ENCODE results near the gene TNXB.
"Not testable (repeated sequence)": the region's sequence is repeated elsewhere in the genome, so short reads cannot be mapped to it uniquely, and the experiment has no call there.

Gene TNXB

DNA sequence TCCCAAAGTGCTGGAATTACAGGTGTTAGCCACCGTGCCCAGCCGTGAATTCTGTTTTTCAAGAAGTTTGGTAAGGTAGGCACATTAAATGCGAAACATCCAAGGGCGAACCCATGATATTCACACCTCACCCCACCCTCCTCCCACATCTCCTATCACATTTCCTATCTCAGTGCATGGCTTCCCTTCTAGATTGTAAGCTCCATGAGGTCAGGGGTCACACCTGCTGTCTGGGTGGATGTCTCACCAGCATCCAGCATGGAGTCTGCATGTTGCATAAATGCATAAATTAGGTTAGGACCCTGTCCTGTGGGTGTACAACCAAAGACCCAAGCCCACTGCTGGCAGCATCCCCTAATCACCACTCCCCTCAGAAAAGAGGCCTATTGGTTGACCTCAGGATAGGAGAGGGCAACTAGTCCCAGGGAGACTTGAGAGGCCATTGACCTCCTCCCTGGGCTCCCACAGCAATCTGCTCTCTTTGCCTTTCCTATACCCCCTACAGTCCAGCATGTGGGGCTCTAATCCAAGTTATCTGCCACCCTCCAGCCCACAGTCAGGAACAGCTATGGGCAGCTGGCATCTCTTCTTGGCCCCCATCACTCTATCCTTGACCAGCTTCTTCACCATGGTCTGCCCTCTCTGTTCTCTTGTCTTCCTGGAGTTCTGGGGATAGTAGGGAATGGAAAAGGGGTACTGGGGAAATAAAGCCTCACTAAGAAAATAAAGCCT is 38.4 kb upstream of the TNXB start:
- Histone ChIP-seq H3K36me3 (ENCODE audit: insufficient read depth, low read length) (no peaks in the 10 kb centered on the region), H3K79me2 (ENCODE audit: insufficient read depth, low read length) (no peaks in the 10 kb centered on the region), H3K9me2 (ENCODE audit: low read depth, low read length) (no peaks in the 10 kb centered on the region), H3K27me3 (ENCODE audit: insufficient read depth, low read length) (no peaks in the 10 kb centered on the region; the same call in 1 of the 2 replicates), H3K4me1 (ENCODE audit: insufficient read depth, low read length, severe bottlenecking) (no peaks in the 10 kb centered on the region), H4K20me1 (ENCODE audit: insufficient read depth, low read length) (no peaks in the 10 kb centered on the region), H3F3A (ENCODE audit: insufficient read depth, low read length) (no peaks in the 10 kb centered on the region), H3K27ac (ENCODE audit: low read depth, low read length, poor library complexity, severe bottlenecking) (no peak overlapping the region), H3K4me2 (ENCODE audit: low read length) (no peak overlapping the region), H3K4me3 (ENCODE audit: low read depth, low read length, poor library complexity, severe bottlenecking) (no peak overlapping the region), H3K9me3 (ENCODE audit: low read length) (no peaks in the 10 kb centered on the region), H3K9ac (ENCODE audit: low read length) (no peak overlapping the region), H2AFZ (ENCODE audit: low read length) (no peak overlapping the region)
- TF ChIP-seq, protein P1, sequence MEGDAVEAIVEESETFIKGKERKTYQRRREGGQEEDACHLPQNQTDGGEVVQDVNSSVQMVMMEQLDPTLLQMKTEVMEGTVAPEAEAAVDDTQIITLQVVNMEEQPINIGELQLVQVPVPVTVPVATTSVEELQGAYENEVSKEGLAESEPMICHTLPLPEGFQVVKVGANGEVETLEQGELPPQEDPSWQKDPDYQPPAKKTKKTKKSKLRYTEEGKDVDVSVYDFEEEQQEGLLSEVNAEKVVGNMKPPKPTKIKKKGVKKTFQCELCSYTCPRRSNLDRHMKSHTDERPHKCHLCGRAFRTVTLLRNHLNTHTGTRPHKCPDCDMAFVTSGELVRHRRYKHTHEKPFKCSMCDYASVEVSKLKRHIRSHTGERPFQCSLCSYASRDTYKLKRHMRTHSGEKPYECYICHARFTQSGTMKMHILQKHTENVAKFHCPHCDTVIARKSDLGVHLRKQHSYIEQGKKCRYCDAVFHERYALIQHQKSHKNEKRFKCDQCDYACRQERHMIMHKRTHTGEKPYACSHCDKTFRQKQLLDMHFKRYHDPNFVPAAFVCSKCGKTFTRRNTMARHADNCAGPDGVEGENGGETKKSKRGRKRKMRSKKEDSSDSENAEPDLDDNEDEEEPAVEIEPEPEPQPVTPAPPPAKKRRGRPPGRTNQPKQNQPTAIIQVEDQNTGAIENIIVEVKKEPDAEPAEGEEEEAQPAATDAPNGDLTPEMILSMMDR (IDR thresholded peaks at IDR 0.05; ENCODE audit: low read length): no peak
- TF ChIP-seq EZH2 (IDR thresholded peaks at IDR 0.05; ENCODE audit: borderline replicate concordance, low read length): no peak

GRCh38 chr6:32146687-32147086 is 37.5 kb upstream of the TNXB start:
- Histone ChIP-seq H3K27me3 (ENCODE audit: insufficient read depth, low read length) (no peaks in the 10 kb centered on the region; the same call in 1 of the 2 replicates), H3K36me3 (ENCODE audit: insufficient read depth, low read length) (no peaks in the 10 kb centered on the region), H3K79me2 (ENCODE audit: insufficient read depth, low read length) (no peaks in the 10 kb centered on the region), H2AFZ (ENCODE audit: low read length) (no peak overlapping the region), H3K4me3 (ENCODE audit: low read depth, low read length, poor library complexity, severe bottlenecking) (no peak overlapping the region), H3K27ac (ENCODE audit: low read depth, low read length, poor library complexity, severe bottlenecking) (no peak overlapping the region), H3K4me1 (ENCODE audit: insufficient read depth, low read length, severe bottlenecking) (no peaks in the 10 kb centered on the region), H3K9me3 (ENCODE audit: low read length) (no peaks in the 10 kb centered on the region), H3K4me2 (ENCODE audit: low read length) (no peak overlapping the region), H3K9me2 (ENCODE audit: low read depth, low read length) (no peaks in the 10 kb centered on the region), H3F3A (ENCODE audit: insufficient read depth, low read length) (no peaks in the 10 kb centered on the region), H3K9ac (ENCODE audit: low read length) (no peak overlapping the region), H4K20me1 (ENCODE audit: insufficient read depth, low read length) (no peaks in the 10 kb centered on the region)
- TF ChIP-seq, protein P1 (IDR thresholded peaks at IDR 0.05; ENCODE audit: low read length): no peak
- no peak for TF ChIP-seq EZH2 (IDR thresholded peaks at IDR 0.05; ENCODE audit: borderline replicate concordance, low read length)

DNA sequence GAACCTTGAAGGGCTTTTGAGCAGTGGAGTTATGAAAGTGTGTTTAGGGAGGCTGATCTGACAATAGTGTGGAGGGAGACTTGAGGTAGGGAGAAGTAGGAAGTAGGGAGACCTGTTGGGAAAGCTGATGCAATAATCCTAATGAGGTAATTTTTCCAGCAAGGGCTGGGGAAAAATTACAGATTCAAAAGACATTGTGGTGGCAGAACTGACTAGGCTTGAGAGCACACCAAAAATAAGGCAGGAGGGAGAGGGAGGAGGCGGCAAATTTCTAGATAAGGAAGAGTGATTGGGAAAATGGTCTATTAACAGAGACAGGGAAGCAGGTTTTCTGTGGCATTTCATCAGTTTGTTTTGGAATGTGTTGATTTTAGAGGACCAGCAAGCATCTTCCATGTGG is 37.1 kb upstream of the TNXB start:
- Histone ChIP-seq H3K4me3 (ENCODE audit: low read depth, low read length, poor library complexity, severe bottlenecking) (no peak overlapping the region), H4K20me1 (ENCODE audit: insufficient read depth, low read length) (no peaks in the 10 kb centered on the region), H3K36me3 (ENCODE audit: insufficient read depth, low read length) (no peaks in the 10 kb centered on the region), H3K4me1 (ENCODE audit: insufficient read depth, low read length, severe bottlenecking) (no peaks in the 10 kb centered on the region), H2AFZ (ENCODE audit: low read length) (no peak overlapping the region), H3K9me3 (ENCODE audit: low read length) (no peaks in the 10 kb centered on the region), H3K79me2 (ENCODE audit: insufficient read depth, low read length) (no peaks in the 10 kb centered on the region), H3K27ac (ENCODE audit: low read depth, low read length, poor library complexity, severe bottlenecking) (no peak overlapping the region), H3K9me2 (ENCODE audit: low read depth, low read length) (no peaks in the 10 kb centered on the region), H3K9ac (ENCODE audit: low read length) (no peak overlapping the region), H3K4me2 (ENCODE audit: low read length) (no peak overlapping the region), H3F3A (ENCODE audit: insufficient read depth, low read length) (no peaks in the 10 kb centered on the region), H3K27me3 (ENCODE audit: insufficient read depth, low read length) (no peaks in the 10 kb centered on the region; the same call in 1 of the 2 replicates)
- TF ChIP-seq, protein P1 (IDR thresholded peaks at IDR 0.05; ENCODE audit: low read length): no peak
- no peak for TF ChIP-seq EZH2 (IDR thresholded peaks at IDR 0.05; ENCODE audit: borderline replicate concordance, low read length)

- H3K4me2 ChIP-seq (ENCODE audit: low read length); H3K9me3 ChIP-seq (ENCODE audit: low read length); H3K9me2 ChIP-seq (ENCODE audit: low read depth, low read length); H3K79me2 ChIP-seq (ENCODE audit: insufficient read depth, low read length); H3K36me3 ChIP-seq (ENCODE audit: insufficient read depth, low read length); H3K9ac ChIP-seq (ENCODE audit: low read length); H3K27ac ChIP-seq (ENCODE audit: low read depth, low read length, poor library complexity, severe bottlenecking); H3K4me1 ChIP-seq (ENCODE audit: insufficient read depth, low read length, severe bottlenecking); H3F3A ChIP-seq (ENCODE audit: insufficient read depth, low read length); H2AFZ ChIP-seq (ENCODE audit: low read length); H3K4me3 ChIP-seq (ENCODE audit: low read depth, low read length, poor library complexity, severe bottlenecking); H3K27me3 ChIP-seq (ENCODE audit: insufficient read depth, low read length); H4K20me1 ChIP-seq (ENCODE audit: insufficient read depth, low read length): not testable (repeated sequence)
These were observed 35.1 kb upstream of the TNXB start for GRCh38 chr6:32144238-32144637.
